ENCODE measurements around the gene C10orf90.

DNA sequence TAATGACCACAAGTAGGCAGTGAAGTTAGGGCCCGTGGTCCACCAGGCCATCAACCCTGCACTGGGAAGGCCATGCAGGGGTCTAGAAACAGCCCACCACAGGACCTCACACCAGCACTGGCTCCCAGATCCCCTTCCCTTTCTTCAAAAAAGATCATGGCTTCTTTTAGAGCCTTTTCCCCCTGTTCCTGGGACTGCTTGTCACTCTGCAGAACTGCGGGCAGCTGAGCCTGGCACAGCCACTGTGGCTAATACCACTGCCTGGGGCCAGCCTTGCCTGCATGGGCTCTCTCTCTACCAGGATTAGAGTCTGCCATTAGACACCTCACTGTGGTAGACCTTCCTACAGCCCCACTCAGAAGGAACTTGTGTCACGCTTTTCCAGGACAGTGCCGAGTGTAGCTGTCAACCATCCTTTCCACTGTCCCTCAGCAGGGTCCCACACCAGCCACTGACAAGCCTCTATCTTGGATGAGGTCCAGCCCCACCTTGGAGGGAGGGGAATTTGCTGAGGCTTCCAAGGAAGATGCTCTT is 19.0 kb upstream of the C10orf90 start:
- no peak for TF ChIP-seq EZH2 (IDR thresholded peaks at IDR 0.05; ENCODE audit: borderline replicate concordance, low read length)
- TF ChIP-seq, protein P1, sequence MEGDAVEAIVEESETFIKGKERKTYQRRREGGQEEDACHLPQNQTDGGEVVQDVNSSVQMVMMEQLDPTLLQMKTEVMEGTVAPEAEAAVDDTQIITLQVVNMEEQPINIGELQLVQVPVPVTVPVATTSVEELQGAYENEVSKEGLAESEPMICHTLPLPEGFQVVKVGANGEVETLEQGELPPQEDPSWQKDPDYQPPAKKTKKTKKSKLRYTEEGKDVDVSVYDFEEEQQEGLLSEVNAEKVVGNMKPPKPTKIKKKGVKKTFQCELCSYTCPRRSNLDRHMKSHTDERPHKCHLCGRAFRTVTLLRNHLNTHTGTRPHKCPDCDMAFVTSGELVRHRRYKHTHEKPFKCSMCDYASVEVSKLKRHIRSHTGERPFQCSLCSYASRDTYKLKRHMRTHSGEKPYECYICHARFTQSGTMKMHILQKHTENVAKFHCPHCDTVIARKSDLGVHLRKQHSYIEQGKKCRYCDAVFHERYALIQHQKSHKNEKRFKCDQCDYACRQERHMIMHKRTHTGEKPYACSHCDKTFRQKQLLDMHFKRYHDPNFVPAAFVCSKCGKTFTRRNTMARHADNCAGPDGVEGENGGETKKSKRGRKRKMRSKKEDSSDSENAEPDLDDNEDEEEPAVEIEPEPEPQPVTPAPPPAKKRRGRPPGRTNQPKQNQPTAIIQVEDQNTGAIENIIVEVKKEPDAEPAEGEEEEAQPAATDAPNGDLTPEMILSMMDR (IDR thresholded peaks at IDR 0.05; ENCODE audit: low read length) = no peak
